Activated CD8-positive, alpha-beta memory T cell treated with anti-CD3 and anti-CD28 coated beads, Interleukin-2, amount 50 U/mL, for 24 hours (primary cell): ENCODE data around the gene PARD3.

ENCODE experiments used
- DNase-seq: peaks from one replicate; pipeline ENCODE4 v3.0.0-alpha.2; 2020; ENCODE audit errors: extremely low read depth

PARD3 gene

DNA sequence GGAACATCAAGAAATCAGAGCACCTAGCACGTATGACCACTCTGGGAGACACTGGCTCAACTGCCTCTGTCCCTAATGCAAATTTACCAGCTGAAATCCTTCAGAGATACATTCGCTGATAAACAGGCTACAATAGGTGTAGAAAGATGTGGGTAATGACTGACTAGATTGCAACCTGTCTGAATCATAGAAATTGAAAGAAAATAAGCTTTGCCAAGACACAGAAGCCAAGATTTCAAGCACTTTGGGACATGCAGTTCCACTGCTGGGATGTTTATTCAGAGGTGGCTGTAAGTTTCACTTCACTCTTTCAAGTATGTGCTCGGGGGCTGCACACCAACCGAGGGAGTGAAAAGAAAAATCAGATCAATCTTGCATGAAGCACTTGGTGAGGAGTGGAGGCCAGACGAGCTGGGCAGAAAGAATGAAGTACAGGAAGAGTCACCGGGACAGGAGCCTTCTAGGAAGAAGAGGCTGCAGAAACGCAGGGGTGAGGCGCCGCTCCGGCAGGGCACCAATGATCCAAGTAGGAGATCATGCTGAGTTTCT is 276.7 kb downstream of the PARD3 start:
- DNase-seq, result no peak

DNA sequence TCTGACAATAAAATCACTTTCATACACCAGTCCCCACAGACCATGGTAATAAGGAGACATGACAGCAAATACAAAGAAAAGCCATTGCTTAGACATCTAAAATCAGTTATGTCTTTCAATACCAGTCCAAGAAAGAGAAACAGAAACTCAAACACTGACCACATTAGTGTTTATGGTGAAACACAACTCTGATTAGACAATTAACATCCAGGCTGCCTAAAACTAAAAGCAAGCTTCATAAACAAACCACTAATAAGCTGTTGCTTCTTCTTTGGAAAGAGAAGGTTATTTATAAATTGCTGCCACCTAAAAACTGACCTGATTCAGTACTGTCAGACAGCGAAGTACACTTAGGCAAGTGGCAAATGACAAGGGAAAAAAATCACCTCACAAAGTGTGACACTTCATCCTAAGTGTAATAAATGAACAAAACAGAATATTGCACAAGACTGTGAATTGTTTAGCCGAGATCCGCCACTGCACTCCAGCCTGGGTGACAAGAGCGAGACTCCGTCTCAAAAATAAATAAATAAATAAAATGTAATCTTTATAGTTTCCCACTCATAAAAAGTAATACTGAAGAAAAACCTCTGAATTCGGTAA is 277.4 kb downstream of the PARD3 start:
- no peak for DNase-seq

DNA sequence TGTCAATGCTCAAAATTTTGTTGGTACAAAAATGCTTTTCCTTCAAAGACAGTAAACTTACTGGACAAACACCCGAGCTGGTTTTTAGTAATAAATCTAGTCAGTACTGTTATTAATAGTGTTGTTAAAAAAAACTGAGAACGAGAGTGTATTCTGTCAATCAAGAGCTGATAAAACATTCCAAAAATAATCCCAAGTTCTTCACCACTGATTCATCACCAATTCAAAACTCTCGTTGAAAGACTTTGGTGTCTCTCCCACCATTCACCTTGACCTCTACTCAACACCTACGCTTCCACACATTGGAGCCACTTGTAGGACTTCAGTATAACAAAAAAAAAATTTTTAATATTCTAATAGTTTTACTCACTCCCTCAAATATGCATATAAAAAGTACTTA is 279.2 kb downstream of the PARD3 start:
- no peak for DNase-seq

DNA sequence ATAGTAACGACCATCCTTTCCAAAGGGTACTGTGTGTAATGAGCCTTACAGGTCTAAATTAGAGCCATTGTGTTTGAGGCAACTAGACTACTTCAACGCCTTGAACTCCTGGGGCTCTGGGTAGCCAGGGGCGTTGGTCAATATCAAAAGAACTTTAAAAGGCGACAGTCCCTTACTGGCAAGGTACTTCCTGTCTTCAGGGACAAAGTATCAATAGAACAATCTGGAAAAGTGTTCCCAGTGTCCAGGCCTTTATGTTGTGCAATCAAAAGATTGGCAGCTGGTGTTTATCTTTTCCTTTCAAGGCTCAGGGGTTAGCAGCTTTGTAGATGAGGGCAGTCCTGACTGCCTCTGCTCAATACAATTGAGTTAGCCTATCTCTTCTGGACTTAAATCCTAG is 284.3 kb downstream of the PARD3 start:
- no peak for DNase-seq

DNA sequence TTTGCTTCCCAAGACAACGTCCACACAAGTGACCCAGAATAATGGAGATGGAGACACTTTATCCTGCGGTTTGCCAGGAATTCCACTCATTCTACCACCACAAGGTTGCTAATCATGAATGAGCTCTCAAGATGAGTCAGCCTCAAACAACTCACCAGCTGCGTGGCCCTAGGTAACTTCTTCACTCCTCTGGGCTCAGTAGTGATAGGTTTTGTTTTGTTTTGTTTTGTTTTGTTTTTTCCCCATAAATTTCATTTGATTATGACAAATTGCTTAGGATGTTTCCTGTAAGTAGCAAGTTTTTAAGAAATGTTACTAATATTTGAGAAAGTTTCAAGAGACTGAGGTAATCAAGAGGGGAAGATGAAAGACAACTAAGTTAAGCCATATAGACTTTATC is 286.8 kb downstream of the PARD3 start:
- no peak for DNase-seq

DNA sequence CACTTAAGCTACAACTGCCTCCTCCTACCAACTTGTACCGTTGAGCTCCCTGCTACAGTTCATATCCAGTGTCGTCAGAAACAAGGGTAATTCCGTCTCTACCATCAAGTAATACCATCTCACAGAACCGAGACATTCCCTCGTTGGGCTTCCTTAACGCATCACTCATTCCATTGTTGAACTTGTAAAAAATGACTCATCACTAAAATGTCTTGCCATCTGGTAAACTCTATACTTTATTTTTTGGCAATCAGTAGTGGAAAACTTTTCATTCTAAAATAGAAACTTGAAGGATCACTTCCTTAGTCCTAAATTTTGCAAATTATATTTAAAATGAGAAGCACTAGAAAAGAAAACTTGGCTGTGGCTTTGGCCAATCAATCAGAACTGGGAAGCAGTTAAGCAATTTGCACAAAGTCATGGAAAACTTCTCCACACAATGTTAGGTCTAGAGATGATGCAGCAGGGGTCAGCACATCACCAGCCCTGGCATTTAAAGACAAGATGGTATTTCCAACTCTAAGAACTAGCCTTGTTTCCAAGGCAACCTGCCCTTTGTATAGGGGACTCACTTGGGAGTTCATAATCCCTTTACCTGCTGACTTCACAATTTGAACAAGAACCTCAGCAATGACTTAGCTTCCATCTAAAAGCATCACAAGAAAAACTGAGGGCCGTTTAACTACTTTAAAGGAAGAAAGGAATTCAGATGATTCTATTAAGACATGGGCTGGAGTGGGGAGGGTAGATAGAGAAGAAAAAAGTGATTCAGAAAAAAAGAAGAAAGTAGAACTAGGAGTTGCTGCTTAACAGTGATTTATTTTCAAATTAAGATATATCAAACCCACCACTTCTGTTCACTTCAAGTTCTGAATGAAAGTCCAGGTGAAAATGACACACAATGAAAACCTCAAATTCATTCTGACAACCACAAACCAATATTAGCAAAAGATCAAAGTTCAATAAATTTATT is 288.1 kb downstream of the PARD3 start:
- no peak for DNase-seq

DNA sequence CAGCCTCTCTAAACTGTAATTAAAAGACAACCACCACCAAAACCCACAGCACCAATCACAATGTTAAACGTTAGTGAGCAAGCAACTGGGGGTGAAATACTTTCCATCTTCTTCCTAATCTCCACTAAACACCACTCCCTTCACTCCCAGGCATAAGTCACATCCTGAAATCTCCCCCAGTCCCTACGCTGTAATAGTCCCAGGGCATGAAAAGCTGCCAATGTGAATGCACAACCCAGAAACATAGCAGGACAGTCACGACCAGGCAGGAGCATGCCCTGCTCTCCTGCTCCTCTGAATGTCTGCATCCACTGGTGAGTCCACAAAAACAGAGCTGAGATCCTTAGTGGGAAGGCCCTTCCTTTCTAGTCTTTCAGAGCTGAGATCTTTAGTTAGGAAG is 288.9 kb downstream of the PARD3 start:
- DNase-seq, result no peak

DNA sequence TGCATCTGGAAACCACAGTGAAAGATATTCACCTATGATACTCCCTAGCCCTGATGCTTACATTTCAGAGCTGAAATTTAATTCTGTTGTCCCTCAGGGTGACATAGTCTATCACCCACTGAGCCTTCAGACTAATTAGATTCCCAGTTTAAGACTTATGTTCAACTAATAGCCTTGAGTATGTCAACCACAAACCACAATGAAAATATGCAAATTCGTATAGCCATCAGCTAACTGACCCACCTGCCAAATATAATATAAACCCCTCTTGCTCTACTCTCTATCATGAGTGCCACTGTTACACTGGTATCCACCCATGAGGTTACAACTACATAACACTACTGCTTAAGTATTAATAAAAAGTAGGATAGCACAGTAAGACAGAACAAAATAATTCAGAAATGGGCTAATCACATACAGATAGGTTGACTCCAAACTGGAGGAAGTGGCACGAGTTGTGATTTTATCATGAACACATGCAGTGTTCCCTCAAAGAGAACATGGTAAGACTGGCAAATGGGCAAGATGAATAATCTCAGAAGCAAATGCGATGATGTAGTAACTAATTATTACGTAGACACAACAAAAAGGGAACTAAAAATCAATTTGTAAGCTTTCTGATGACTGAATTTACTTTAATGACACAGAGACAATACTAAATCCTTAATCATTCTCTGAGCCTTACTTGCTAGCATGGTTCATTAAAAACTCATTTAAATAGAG is 290.6 kb downstream of the PARD3 start:
- no peak for DNase-seq

DNA sequence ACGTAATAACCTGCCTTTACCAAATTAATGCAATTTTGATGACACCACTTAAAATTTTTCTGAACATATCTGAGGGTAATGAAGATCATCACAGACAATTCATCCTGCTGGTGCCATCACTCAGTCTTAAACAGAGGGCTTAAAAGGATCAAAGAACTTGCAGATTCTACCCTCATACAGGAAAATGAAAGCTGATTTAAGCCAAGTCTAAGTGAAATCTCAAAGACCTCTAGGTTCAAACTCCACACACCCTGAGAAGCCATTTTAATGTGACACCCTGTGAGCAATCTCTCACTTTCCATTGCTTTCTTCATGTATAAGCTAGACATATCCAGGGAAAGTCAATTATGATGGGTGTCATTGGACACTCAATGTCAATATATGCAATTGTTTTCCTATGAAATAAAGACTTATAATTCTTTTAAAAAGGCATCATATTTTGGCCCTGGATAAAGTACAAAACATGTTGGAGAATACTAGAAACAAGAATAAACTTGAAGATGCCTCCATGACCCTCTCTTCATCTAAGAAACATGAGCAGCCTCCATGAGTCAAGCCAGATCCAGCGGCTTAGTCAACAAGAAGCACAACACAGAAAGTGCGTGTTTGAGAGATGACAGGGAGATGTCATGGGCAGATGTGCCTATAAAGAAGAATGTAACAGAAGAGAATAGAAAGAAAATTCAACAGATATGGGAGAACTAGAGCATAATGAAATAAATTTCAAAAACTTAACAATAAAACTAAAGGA is 291.9 kb downstream of the PARD3 start:
- DNase-seq, result no peak

DNA sequence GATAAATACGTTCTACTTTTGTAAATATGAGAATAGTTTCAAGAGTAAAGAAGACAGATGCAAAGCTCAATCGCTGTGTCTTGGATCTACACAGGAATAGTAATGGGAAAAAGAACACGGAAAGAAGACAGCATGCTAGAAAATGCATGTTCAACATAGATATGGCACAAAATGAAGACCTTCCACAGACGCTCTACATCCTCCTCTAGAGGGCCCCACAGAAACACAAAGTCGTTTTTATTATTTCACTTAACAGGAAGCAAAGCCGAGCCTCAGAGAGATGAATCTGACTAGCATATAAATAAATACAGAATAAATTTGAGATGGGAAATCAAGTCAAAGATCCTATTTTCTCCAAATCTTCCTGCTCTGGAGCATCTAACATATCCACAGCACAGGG is 292.6 kb downstream of the PARD3 start:
- DNase-seq, result no peak

DNA sequence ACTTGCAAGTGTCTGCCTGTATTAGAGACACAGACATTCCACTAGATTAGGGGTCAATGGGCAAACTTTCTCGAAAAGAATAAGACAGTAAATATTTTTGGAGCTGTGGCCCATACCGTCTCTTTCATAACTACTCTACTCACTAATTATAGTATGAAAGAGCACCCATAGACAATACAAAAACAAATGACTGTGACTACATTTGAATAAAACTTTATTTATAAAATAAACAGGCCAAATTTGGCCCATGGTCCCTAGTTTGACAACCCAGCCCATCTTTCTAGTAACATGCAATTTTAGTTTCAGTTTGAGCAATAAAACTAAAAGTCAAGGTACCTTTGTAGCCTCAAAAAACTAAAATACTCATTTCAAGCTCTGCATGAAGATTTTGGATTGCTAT is 294.6 kb downstream of the PARD3 start:
- DNase-seq, result no peak

DNA sequence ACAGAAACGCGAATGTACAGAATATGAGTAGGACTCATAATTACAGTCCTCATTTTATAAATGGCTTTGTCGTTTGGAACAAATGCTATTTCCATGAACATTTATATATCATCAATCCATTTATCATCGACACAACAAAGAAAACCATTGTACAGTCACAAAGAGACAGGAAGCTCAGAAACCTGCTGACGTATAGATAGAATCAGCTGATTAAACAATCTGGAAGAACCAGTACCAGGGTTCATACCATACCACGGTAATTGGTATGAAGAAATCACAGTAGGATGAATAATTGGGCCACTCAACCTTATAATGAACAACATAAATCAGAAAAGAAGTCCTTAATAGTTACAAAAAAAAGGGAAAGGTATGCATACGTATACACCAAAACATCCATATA is 295.0 kb downstream of the PARD3 start:
- DNase-seq, result no peak

DNA sequence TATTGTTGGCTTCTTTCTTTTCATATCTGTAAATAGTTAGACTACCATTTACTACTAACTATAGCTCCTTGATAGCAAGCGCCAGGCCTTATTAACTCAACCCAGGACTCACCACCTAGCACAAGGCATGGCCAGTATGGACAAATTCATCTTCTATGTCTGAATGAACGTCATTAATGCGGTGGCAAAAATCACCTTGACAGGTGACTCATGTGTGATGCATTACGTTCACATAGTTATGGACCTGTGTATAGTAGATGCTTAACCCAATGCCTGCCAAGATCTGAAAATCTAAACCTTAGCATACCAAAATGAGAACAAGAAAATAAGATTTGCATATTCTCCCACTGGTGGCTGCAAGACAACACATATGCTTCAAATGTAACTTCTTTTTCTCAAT is 300.8 kb downstream of the PARD3 start:
- DNase-seq, result no peak

DNA sequence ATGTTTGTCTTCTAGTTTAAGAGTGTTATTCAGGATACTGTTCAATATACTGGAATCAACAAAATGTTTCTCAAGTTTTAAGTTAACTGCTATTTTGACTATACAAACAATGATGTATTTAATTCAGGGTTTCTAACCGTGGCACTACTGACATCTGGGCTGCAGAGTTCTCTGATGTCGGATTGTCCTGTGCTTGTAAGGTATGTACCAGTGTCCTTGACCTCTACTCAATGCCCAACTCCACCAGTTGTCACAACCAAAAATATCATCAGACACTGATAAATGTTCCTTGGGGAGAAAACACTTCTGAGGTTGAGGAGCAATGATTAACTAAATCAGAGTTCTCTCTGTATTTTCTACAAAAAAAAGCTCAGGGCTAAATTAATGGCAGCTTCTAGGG is 301.5 kb downstream of the PARD3 start:
- no peak for DNase-seq

DNA sequence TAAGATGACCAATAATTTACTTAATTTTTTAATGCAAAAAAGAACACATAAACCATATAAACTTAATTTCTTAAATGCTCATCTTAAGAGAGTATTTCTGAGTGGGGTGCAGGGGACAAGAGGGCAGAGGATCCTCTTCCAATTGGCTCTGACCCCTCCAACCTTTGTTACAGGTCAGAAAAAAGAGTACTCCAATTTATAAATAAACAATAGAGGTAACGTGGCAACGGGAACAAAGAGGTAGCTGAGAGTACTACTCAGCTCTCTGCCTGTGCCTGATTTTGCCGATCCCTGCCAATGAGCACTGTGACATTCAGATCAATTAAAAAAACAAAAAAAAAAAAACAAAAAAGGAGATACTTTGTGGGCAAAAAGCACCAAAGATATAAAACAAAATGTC is 307.9 kb downstream of the PARD3 start:
- no peak for DNase-seq

DNA sequence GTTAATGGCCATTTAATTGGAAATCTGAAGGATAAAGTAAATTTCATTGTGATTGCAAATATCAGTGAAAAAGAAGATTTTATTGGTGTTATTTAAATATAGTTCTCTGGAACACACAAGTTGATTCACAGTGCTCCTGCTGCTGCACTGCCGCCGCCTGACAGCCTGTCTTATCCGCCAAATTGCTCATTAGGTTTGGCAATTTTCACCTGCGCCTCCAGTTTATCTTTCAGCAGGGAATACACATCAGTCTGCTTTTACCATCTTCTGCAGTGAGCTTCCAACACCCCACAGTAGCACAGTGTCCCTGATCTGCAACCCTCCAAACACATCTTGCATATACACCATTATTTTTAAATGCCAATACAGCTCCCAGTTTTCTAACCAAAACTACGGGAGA is 308.3 kb downstream of the PARD3 start:
- no peak for DNase-seq

DNA sequence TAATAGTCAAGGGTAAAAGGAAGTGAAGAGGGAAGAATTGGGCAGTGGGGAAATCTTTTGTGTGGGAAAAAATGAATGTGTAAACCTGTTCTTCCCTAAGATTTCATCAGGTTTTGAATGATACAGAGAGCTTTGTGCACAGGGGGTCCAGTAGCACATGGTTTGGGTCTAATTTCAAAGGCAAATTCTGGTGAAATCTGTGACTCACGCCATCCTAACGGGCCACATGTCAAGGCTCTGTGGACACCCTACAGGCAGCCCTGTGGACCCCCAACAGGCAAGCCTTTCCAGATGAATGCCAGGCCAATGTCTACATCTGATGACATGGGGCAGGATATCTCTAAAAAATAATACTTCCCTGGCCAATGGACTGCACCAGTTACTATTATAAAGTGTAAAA is 309.8 kb downstream of the PARD3 start:
- DNase-seq, result no peak

DNA sequence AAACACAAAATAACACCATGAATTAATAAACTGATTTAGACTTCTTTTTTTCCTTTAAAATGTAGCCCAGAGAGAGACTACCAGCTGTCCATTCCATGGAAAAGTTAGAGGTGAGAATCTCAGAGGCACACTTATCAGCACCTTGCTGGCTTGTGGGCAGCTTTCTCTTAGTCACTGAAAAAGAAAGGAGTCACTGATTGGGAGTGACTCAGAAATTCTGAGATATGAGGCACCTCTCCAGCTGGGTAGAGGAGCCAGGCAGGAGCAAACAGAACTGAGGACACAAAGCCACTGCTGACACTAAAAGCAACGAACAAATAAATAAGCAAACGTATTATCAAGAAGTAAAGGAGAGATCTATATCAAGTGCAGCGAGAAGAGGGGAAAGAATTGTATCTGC is 310.6 kb downstream of the PARD3 start:
- no peak for DNase-seq

DNA sequence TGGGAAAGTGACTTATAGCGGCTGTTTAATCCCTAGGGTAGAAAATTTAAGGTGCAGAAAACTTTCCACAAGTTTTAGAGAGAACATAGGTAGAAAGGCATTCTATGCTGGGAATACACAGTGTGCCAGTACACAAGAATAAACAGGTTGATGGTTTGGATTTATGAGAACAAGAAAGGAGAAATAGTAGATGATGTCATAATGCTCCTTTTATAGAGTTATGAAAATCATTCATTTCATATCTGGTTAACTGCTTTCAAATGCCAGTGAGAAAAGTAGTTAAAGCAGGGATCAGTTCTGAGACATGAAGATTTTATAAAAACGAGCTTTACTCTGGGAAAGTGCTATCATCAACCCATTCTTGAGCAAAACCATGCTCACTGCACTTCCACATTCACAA is 311.4 kb downstream of the PARD3 start:
- no peak for DNase-seq

DNA sequence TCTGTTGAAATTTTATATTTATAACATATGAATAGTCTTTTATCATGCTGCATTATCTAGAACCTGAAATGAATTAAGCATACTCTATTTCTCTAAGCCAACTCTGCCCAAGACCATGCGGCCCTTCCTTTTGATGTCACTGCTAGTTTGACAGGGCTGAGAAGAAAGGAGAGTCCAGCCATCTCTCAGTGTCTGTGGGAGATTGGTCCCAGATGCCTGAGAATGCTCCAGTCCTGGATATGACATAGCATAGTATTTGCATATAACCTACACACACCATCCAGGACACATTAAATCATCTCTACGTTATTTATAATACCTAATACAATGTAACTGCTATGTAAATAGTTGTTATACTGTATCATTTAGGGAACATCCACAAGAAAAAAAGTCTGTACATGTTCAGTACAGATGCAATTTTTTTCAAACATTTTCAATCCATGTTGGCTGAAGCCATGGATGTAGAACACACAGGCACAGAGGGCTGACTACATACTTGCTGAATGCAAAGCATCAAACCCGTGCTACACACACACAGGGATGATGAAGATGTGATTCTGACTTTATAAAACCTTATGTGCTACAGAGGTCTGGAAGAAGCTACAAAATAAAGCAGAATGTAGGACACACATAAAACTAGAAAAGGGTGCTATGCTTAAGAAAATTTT is 315.4 kb downstream of the PARD3 start:
- DNase-seq, result no peak

DNA sequence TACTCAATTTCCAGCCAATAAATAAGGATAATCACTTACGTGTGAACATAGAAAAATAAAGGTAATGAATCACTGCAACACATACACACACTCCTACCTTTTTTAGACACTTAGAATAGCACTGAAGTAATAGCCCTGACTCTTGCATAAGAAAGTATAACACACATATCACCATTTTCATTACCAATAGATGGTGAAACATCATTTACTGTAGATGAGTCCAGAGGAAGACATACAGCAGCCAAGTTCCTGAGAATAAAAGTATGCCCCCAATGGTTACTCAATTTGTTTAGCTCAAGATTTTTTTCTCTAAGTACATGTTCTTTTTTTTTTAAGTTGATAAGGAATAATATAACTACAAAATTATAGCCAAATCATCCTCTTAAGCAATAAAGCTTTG is 316.3 kb downstream of the PARD3 start:
- DNase-seq, result no peak
